B cell (primary cell): Measurements from ENCODE around the gene SPACA7. TPM values are rescaled to one million over a fixed set of nuclear protein-coding genes. Genes with fewer than 3 reads are reported as not detected.

Experiments used
- ATAC-seq: fragments of 200-7000 bp; cut with Tn5 transposase; one replicate; pipeline ENCODE4 v1.10.0; 2021; ENCODE audit warnings: low read depth, mild to moderate bottlenecking, moderate number of reproducible peaks, moderate library complexity
- CTCF ChIA-PET: fragments of 350-600 bp; sonication (Branson Sonifier 250); formaldehyde crosslinking; loops from one replicate; lab custom pipeline; 2021; ENCODE audit warnings: antibody characterized with exemption, inconsistent platforms; lab: Charles Lee
- POLR2A ChIA-PET: fragments of 350-600 bp; sonication (Branson Sonifier 250); formaldehyde crosslinking; loops from one replicate; lab custom pipeline; 2021; ENCODE audit warnings: antibody characterized with exemption; lab: Charles Lee
- DNase-seq: peaks from one replicate; pipeline ENCODE4 v3.0.0; 2013
- H2AFZ ChIP-seq: 2 replicates; pipeline ENCODE4 v1.6.1; 2012; ENCODE audit warnings: mild to moderate bottlenecking, low read depth, low read length; ENCODE audit not compliant: insufficient read depth, poor library complexity, severe bottlenecking
- H3K27ac ChIP-seq, 2 donors: 1 replicate in 1 of 2; 2 replicates in 1 of 2; pipeline ENCODE4 v1.5.1; 2012 to 2013; ENCODE audit warnings: low read length in 2 of 2, mild to moderate bottlenecking in 2 of 2, moderate library complexity in 1 of 2
- H3K27me3 ChIP-seq, 4 experiments: fragments of 200-600 bp in 1 of 4; sonication (generic) in 1 of 4; replicated peaks in 1 of 4; 1 replicate in 2 of 4; 2 replicates in 2 of 4; pipeline versions ENCODE4 v1.6.1 to v1.7.0; 2013 to 2016; ENCODE audit warnings: low read length in 3 of 4, mild to moderate bottlenecking in 2 of 4, mixed read lengths in 1 of 4, moderate library complexity in 1 of 4; ENCODE audit not compliant: insufficient read depth in 4 of 4, control insufficient read depth in 3 of 4; ENCODE audit errors: control extremely low read depth in 1 of 4
- H3K36me3 ChIP-seq, 2 experiments: replicated peaks in 1 of 2; 1 replicate in 1 of 2; 2 replicates in 1 of 2; pipeline versions ENCODE4 v1.6.1 to v1.7.1; 2013; ENCODE audit warnings: low read length in 1 of 2; ENCODE audit not compliant: insufficient read depth in 2 of 2, control insufficient read depth in 1 of 2; ENCODE audit errors: control extremely low read depth in 1 of 2, extremely low read depth in 1 of 2
- H3K4me1 ChIP-seq, 2 donors: fragments of 200-600 bp in 1 of 2; sonication (generic) in 1 of 2; 1 replicate in 1 of 2; 2 replicates in 1 of 2; pipeline versions ENCODE4 v1.5.1 to v1.6.1; 2013 to 2017; ENCODE audit warnings: low read length in 2 of 2; ENCODE audit not compliant: control insufficient read depth in 2 of 2, insufficient read depth in 2 of 2
- H3K4me2 ChIP-seq: replicated peaks from 2 replicates; pipeline ENCODE3; 2012; ENCODE audit warnings: mild to moderate bottlenecking, low read depth, low read length; ENCODE audit not compliant: poor library complexity, severe bottlenecking
- H3K4me3 ChIP-seq, 5 experiments: fragments of 200-600 bp in 1 of 5; sonication (generic) in 1 of 5; 1 replicate in 3 of 5; 2 replicates in 2 of 5; pipeline versions ENCODE4 v1.5.1 to v1.7.0; 2011 to 2016; ENCODE audit warnings: low read length in 4 of 5, mild to moderate bottlenecking in 4 of 5, low read depth in 2 of 5, control low read depth in 1 of 5, moderate library complexity in 1 of 5; ENCODE audit not compliant: insufficient read depth in 1 of 5; ENCODE audit errors: control extremely low read depth in 1 of 5, extremely low read depth in 1 of 5
- H3K79me2 ChIP-seq: fragments of 200-600 bp; sonication (generic); one replicate; pipeline ENCODE4 v1.6.0; 2016; ENCODE audit warnings: low read length; ENCODE audit not compliant: control insufficient read depth, insufficient read depth
- H3K9ac ChIP-seq: fragments of 200-600 bp; sonication (generic); 2 replicates; pipeline ENCODE4 v1.6.1; 2017; ENCODE audit warnings: mild to moderate bottlenecking, low read length, moderate library complexity
- H3K9me3 ChIP-seq, 3 donors: one replicate each; pipeline versions ENCODE4 v1.6.1 to v1.7.1; 2013; ENCODE audit warnings: low read length in 2 of 3; ENCODE audit not compliant: control insufficient read depth in 2 of 3, insufficient read depth in 1 of 3; ENCODE audit errors: control extremely low read depth in 1 of 3
- H4K20me1 ChIP-seq: 2 replicates; pipeline ENCODE4 v1.6.0; 2012; ENCODE audit warnings: mild to moderate bottlenecking, low read length; ENCODE audit not compliant: insufficient read depth, control insufficient read depth, poor library complexity, severe bottlenecking
- H3K27ac Mint-ChIP-seq: one replicate; pipeline ENCODE4 v1.8.0; 2021; ENCODE audit warnings: mixed read lengths
- H3K27me3 Mint-ChIP-seq: one replicate; pipeline ENCODE4 v1.8.0; 2021; ENCODE audit warnings: mixed read lengths
- H3K4me1 Mint-ChIP-seq: one replicate; pipeline ENCODE4 v1.8.0; 2021; ENCODE audit warnings: mixed read lengths
- H3K4me3 Mint-ChIP-seq: one replicate; pipeline ENCODE4 v1.8.0; 2021; ENCODE audit warnings: mixed read lengths
- H3K9me3 Mint-ChIP-seq: one replicate; pipeline ENCODE4 v1.8.0; 2022; ENCODE audit warnings: mixed read lengths; ENCODE audit not compliant: insufficient read depth
- EZH2 ChIP-seq: IDR thresholded peaks from 2 replicates; pipeline ENCODE4 v1.6.1; 2012; ENCODE audit warnings: borderline replicate concordance, low read depth, mild to moderate bottlenecking, moderate library complexity, low read length; ENCODE audit not compliant: insufficient read depth, poor library complexity, severe bottlenecking
- WGBS: methylation state at CpG from one replicate; pipeline ENCODE4 v1.1.5; 2013; ENCODE audit warnings: missing lambda C conversion rate; ENCODE audit not compliant: insufficient coverage; 5-methylcytosine and 5-hydroxymethylcytosine counted together
- intact Hi-C: fragments of 100-400 bp; cut with micrococcal nuclease; formaldehyde crosslinking; loops from one replicate; pipeline ENCODE4 v1.10.0; 2022
- polyA plus RNA-seq: library from polyadenylated mRNA; depleted of rRNA; stranded (reverse); fragments of >200 nt; gene quantifications from 2 replicates; pipeline ENCODE4 v1.2.3, GENCODE V29; 2012
- total RNA-seq, 2 donors: library from RNA; stranded (reverse); fragments of 120-200 nt in 1 of 2; gene quantifications; 1 replicate in 1 of 2; 2 replicates in 1 of 2; pipeline versions ENCODE4 v1.2.3 to v1.2.4, GENCODE V29; 2013 to 2022
- TF ChIP-seq, protein P1 (sequence below): fragments of 200-600 bp; IDR thresholded peaks from one replicate; pipeline ENCODE4 v1.8.0; 2022; ENCODE audit warnings: antibody characterized with exemption, mild to moderate bottlenecking

SPACA7 gene
- total and polyA plus RNA-seq, 2 donors (not counting 1 experiment from before 2014, with no cell fraction given) = not detected

DNA sequence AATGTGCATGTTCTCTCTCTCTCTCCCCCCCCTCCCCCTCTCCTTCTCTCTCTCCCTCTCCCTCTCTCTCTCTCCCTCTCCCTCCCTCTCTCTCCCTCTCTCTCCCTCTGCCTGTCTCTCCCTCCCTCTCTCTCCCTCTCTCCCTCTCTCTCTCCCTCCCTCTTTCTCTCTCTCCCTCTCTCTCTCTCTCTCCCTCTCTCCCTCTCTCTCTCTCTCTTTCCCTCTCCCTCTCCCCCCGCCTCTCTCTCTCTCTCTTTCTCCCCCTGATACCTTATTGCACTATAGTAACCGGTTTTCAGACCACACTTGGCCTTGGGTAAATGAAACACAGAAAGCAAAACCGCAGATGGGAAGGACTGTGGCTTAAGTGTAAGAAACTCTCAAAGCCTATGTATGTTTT, 34.7 kb upstream of the SPACA7 start:
- no peak for ATAC-seq
- intact Hi-C loops = no loop called here
- no peak for TF ChIP-seq EZH2
- TF ChIP-seq, protein P1, sequence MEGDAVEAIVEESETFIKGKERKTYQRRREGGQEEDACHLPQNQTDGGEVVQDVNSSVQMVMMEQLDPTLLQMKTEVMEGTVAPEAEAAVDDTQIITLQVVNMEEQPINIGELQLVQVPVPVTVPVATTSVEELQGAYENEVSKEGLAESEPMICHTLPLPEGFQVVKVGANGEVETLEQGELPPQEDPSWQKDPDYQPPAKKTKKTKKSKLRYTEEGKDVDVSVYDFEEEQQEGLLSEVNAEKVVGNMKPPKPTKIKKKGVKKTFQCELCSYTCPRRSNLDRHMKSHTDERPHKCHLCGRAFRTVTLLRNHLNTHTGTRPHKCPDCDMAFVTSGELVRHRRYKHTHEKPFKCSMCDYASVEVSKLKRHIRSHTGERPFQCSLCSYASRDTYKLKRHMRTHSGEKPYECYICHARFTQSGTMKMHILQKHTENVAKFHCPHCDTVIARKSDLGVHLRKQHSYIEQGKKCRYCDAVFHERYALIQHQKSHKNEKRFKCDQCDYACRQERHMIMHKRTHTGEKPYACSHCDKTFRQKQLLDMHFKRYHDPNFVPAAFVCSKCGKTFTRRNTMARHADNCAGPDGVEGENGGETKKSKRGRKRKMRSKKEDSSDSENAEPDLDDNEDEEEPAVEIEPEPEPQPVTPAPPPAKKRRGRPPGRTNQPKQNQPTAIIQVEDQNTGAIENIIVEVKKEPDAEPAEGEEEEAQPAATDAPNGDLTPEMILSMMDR = no peak
- Mint-ChIP-seq H3K27ac (no peak overlapping the region), H3K9me3 (peaks cover 7% of the 10 kb centered on the region), H3K4me1 (no peaks in the 10 kb centered on the region), H3K4me3 (no peak overlapping the region), H3K27me3 (peaks cover 16% of the 10 kb centered on the region)
- no peak overlapping the region for H3K27ac ChIP-seq
- peaks cover 0 to 30% (median 7%) of the 10 kb centered on the region in 3 donors for H3K9me3 ChIP-seq
- no peak overlapping the region for H3K9ac ChIP-seq
- H3K4me2 ChIP-seq = no peak overlapping the region
- CTCF ChIA-PET = no interaction called here
- H3K36me3 ChIP-seq = no peaks in the 10 kb centered on the region
- H3K27me3 ChIP-seq = peaks cover 0 to 10% (median 0%) of the 10 kb centered on the region in 4 experiments
- POLR2A ChIA-PET = no interaction called here
- H2AFZ ChIP-seq = no peak overlapping the region
- no peak for DNase-seq
- H3K4me1 ChIP-seq = no peaks in the 10 kb centered on the region
- WGBS = no CpG with 5 or more reads among the region's 3 CpGs
- H3K4me3 ChIP-seq = no peak overlapping the region
- H3K79me2 ChIP-seq = no peaks in the 10 kb centered on the region
- no peaks in the 10 kb centered on the region for H4K20me1 ChIP-seq

GRCh38 chr13:112341976-112342735, 34.0 kb upstream of the SPACA7 start:
- H4K20me1 ChIP-seq = no peaks in the 10 kb centered on the region
- H3K27ac Mint-ChIP-seq = no peak overlapping the region
- H3K27ac ChIP-seq = no peak overlapping the region
- peaks cover 0 to 10% (median 0%) of the 10 kb centered on the region in 4 experiments for H3K27me3 ChIP-seq
- WGBS = 78% methylated on average over 29 of the region's 29 CpGs
- intact Hi-C loops = no loop called here
- no peaks in the 10 kb centered on the region for H3K4me1 ChIP-seq
- H3K9me3 ChIP-seq = peaks cover 0 to 26% (median 6%) of the 10 kb centered on the region in 3 donors
- TF ChIP-seq, protein P1 = no peak
- TF ChIP-seq EZH2 = no peak
- no peaks in the 10 kb centered on the region for H3K4me1 Mint-ChIP-seq
- ChIA-PET POLR2A (no interaction called here), CTCF (no interaction called here)
- peaks cover 22% of the 10 kb centered on the region for H3K27me3 Mint-ChIP-seq
- DNase-seq (no peak), ATAC-seq (no peak)
- no peak overlapping the region for H3K4me3 ChIP-seq
- H3K4me3 Mint-ChIP-seq = no peak overlapping the region
- no peaks in the 10 kb centered on the region for H3K36me3 ChIP-seq
- H3K79me2 ChIP-seq = no peaks in the 10 kb centered on the region
- no peak overlapping the region for H3K9ac ChIP-seq
- no peak overlapping the region for H3K4me2 ChIP-seq
- peaks cover 2% of the 10 kb centered on the region for H3K9me3 Mint-ChIP-seq
- H2AFZ ChIP-seq = no peak overlapping the region
